OCI-LY7 (cell line): ENCODE data around the gene ZBTB20.

Experiments used
- CTCF ChIP-seq: fragments of 200-600 bp; sonication (generic); conservative IDR thresholded peaks from 2 replicates; pipeline ENCODE4 v1.5.1; 2014; ENCODE audit warnings: mild to moderate bottlenecking, antibody characterized with exemption, low read length, moderate library complexity, mixed read lengths
- EZH2phosphoT487 ChIP-seq: fragments of 200-600 bp; sonication (generic); IDR thresholded peaks from 2 replicates; pipeline ENCODE4 v1.6.1; 2018; ENCODE audit warnings: low read depth, borderline replicate concordance, mild to moderate bottlenecking, mixed run types, antibody characterized with exemption, low read length, moderate library complexity, mixed read lengths

- TF ChIP-seq CTCF (no peak), EZH2phosphoT487 (no peak)
Measured at GRCh38 chr3:114609973-114610630, 537.0 kb downstream of the ZBTB20 start.
